GM18907 (cell line): ENCODE measurements around the gene HJURP.

Source experiments
- ATAC-seq: cut with Tn5 transposase; IDR thresholded peaks from one replicate; pipeline ENCODE4 v1.9.1; 2021; ENCODE audit warnings: mild to moderate bottlenecking, moderate library complexity; ENCODE audit not compliant: unreplicated experiment

The HJURP gene

GRCh38 chr2:233798335-233799086 is 55.8 kb downstream of the HJURP start:
- ATAC-seq: no peak

GRCh38 chr2:233796254-233796653 is 58.1 kb downstream of the HJURP start:
- no peak for ATAC-seq

GRCh38 chr2:233795735-233796171 is 58.6 kb downstream of the HJURP start:
- no peak for ATAC-seq

- no peak for ATAC-seq
Observed at GRCh38 chr2:233794128-233794658, 60.1 kb downstream of the HJURP start.

GRCh38 chr2:233793465-233794127 is 60.7 kb downstream of the HJURP start:
- ATAC-seq: no peak

- no peak for ATAC-seq
Observed at GRCh38 chr2:233792720-233793119, 61.6 kb downstream of the HJURP start.

GRCh38 chr2:233791883-233792329 is 62.4 kb downstream of the HJURP start:
- no peak for ATAC-seq

- no peak for ATAC-seq
Observed at GRCh38 chr2:233791151-233791882, 63.0 kb downstream of the HJURP start.

- no peak for ATAC-seq
Observed at GRCh38 chr2:233789554-233789953, 64.8 kb downstream of the HJURP start.
